Measurements from ENCODE around the gene MCU.

The MCU gene

GRCh38 chr10:72727130-72727529, 35.2 kb downstream of the MCU start:
- no peak overlapping the region for H3K4me3 ChIP-seq
- H3K4me1 ChIP-seq = peaks cover 0 to 50% (median 3%) of the 10 kb centered on the region in 4 donors
- H3K27ac ChIP-seq = no peak overlapping the region
- no peaks in the 10 kb centered on the region for H3K9me3 ChIP-seq
- no peaks in the 10 kb centered on the region for H3K36me3 ChIP-seq
- DNase-seq = no peak
- intact Hi-C loops (cut with DNase I; ENCODE audit: low total_unique reads) = no loop called here
- H3K27me3 ChIP-seq = no peaks in the 10 kb centered on the region
- TF ChIP-seq, protein P1, sequence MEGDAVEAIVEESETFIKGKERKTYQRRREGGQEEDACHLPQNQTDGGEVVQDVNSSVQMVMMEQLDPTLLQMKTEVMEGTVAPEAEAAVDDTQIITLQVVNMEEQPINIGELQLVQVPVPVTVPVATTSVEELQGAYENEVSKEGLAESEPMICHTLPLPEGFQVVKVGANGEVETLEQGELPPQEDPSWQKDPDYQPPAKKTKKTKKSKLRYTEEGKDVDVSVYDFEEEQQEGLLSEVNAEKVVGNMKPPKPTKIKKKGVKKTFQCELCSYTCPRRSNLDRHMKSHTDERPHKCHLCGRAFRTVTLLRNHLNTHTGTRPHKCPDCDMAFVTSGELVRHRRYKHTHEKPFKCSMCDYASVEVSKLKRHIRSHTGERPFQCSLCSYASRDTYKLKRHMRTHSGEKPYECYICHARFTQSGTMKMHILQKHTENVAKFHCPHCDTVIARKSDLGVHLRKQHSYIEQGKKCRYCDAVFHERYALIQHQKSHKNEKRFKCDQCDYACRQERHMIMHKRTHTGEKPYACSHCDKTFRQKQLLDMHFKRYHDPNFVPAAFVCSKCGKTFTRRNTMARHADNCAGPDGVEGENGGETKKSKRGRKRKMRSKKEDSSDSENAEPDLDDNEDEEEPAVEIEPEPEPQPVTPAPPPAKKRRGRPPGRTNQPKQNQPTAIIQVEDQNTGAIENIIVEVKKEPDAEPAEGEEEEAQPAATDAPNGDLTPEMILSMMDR (IDR thresholded peaks at IDR 0.05) = no peak

DNA sequence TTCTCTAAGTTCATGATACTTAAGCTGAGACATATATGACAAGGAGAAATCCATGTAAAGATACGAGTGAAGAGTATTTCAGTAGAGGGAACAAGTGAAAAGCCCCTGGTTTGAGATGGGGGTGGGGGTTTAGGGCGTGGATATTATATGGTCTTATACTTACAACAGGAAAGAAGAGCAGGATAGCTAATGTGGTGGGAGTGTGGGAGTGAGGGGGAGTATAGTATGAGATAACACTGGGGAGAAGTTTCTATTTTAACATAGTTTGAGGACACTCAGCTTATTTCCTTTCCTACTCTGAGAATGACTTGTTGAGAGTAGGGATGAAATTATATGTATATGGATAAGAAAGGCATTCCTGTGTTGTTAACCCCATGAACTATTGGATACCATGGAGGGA, 36.5 kb downstream of the MCU start:
- no peak overlapping the region for H3K27ac ChIP-seq
- intact Hi-C loops (cut with DNase I; ENCODE audit: low total_unique reads) = no loop called here
- TF ChIP-seq, protein P1 (IDR thresholded peaks at IDR 0.05) = no peak
- no peaks in the 10 kb centered on the region for H3K9me3 ChIP-seq
- H3K4me1 ChIP-seq = peaks cover 0 to 44% (median 3%) of the 10 kb centered on the region in 4 donors
- H3K4me3 ChIP-seq = no peak overlapping the region
- H3K27me3 ChIP-seq = no peaks in the 10 kb centered on the region
- DNase-seq = no peak
- H3K36me3 ChIP-seq = no peaks in the 10 kb centered on the region

GRCh38 chr10:72729528-72729927, 37.6 kb downstream of the MCU start:
- Histone ChIP-seq H3K27ac (no peak overlapping the region), H3K9me3 (no peaks in the 10 kb centered on the region), H3K27me3 (no peaks in the 10 kb centered on the region), H3K4me3 (no peak overlapping the region), H3K36me3 (no peaks in the 10 kb centered on the region), H3K4me1 (peaks cover 0 to 45% (median 3%) of the 10 kb centered on the region in 4 donors)
- intact Hi-C loops (cut with DNase I; ENCODE audit: low total_unique reads) = no loop called here
- TF ChIP-seq, protein P1 (IDR thresholded peaks at IDR 0.05) = no peak
- DNase-seq = no peak

GRCh38 chr10:72730479-72730878, 38.5 kb downstream of the MCU start:
- intact Hi-C loops (cut with DNase I; ENCODE audit: low total_unique reads) = no loop called here
- DNase-seq = no peak
- no peak overlapping the region for H3K27ac ChIP-seq
- no peak overlapping the region for H3K4me3 ChIP-seq
- TF ChIP-seq, protein P1 (IDR thresholded peaks at IDR 0.05) = no peak
- H3K4me1 ChIP-seq = peaks cover 0 to 54% (median 5%) of the 10 kb centered on the region in 4 donors
- no peaks in the 10 kb centered on the region for H3K36me3 ChIP-seq
- H3K9me3 ChIP-seq = no peaks in the 10 kb centered on the region
- no peaks in the 10 kb centered on the region for H3K27me3 ChIP-seq

GRCh38 chr10:72731916-72732419, 40.0 kb downstream of the MCU start:
- Histone ChIP-seq H3K9me3 (no peaks in the 10 kb centered on the region), H3K36me3 (no peaks in the 10 kb centered on the region), H3K4me1 (peaks cover 0 to 67% (median 11%) of the 10 kb centered on the region in 4 donors), H3K4me3 (no peak overlapping the region), H3K27me3 (no peaks in the 10 kb centered on the region), H3K27ac (no peak overlapping the region)
- TF ChIP-seq, protein P1 (IDR thresholded peaks at IDR 0.05) = no peak
- intact Hi-C loops (cut with DNase I; ENCODE audit: low total_unique reads) = no loop called here
- DNase-seq = no peak

DNA sequence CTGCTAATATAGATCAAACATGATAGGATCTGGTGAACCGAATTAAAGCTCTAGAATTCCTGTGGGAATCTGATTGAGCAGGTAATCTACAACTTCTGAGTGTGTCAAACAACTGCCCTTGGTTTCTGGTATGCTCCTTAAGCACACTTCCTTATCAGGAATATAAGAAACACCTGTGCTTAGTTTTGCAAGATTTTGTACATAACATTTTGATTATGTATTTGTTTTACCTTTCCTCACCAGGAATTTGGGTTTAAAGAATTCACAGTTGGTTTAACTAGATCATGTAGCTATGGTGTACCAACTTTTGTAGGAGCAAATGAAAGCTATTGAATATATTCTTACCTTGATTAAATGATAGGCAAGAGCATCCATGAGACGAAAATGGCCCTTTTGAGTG, 40.6 kb downstream of the MCU start:
- no peak for DNase-seq
- Histone ChIP-seq H3K9me3 (no peaks in the 10 kb centered on the region), H3K27me3 (no peaks in the 10 kb centered on the region), H3K27ac (no peak overlapping the region), H3K4me3 (no peak overlapping the region), H3K4me1 (peaks cover 0 to 67% (median 14%) of the 10 kb centered on the region in 4 donors), H3K36me3 (no peaks in the 10 kb centered on the region)
- TF ChIP-seq, protein P1 (IDR thresholded peaks at IDR 0.05) = no peak
- intact Hi-C loops (cut with DNase I; ENCODE audit: low total_unique reads) = no loop called here
